Ectodermal cell (in vitro differentiated cells): ENCODE results near the gene LAIR1.
"Not testable (repeated sequence)": the region's sequence is repeated elsewhere in the genome, so short reads cannot be mapped to it uniquely, and the experiment has no call there.

Experiments used
- H3K27ac ChIP-seq: 2 replicates; pipeline ENCODE4 v1.7.0; 2013; ENCODE audit warnings: mild to moderate bottlenecking, low read depth, low read length; ENCODE audit not compliant: insufficient read depth, poor library complexity, severe bottlenecking
- H3K27me3 ChIP-seq: 2 replicates; pipeline ENCODE4 v1.7.0; 2013; ENCODE audit warnings: mild to moderate bottlenecking, low read length; ENCODE audit not compliant: insufficient read depth, control insufficient read depth, poor library complexity, severe bottlenecking
- H3K36me3 ChIP-seq: one replicate; pipeline ENCODE4 v1.7.0; 2013; ENCODE audit warnings: low read length; ENCODE audit not compliant: control insufficient read depth, insufficient read depth
- H3K4me1 ChIP-seq: one replicate; pipeline ENCODE4 v1.7.0; 2013; ENCODE audit warnings: low read length; ENCODE audit not compliant: control insufficient read depth, insufficient read depth
- H3K4me3 ChIP-seq: 2 replicates; pipeline ENCODE4 v1.7.0; 2013; ENCODE audit warnings: low read depth, low read length, control low read depth; ENCODE audit not compliant: insufficient read depth
- H3K9me3 ChIP-seq: 2 replicates; pipeline ENCODE4 v1.7.0; 2013; ENCODE audit warnings: mild to moderate bottlenecking, low read length, moderate library complexity; ENCODE audit not compliant: control insufficient read depth
- WGBS, 2 experiments: methylation state at CpG; one replicate each; pipeline ENCODE4 v1.1.7; 2013; ENCODE audit warnings: missing lambda C conversion rate in 2 of 2; 5-methylcytosine and 5-hydroxymethylcytosine counted together

LAIR1 gene

DNA sequence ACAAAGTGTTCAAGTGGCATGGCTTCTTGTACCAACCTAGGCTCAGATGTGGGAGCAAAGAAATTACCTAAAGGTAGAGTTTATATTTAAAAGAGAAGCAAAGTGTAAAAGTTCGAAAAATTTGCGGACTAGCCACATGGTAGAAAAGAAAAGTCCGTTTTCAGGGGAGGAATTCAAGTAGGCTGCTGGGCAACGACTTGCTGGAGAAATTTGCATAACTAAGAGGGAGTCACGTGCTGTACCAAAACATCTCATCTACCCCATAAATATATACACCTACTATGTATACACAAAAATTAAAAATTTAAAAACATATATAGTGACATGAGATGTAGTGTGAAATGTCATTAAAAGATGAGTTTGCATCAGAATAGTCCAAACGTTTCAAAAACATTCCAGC is 2.1 kb upstream of the LAIR1 start:
- Histone ChIP-seq H3K27me3 (no peaks in the 10 kb centered on the region), H3K36me3 (no peaks in the 10 kb centered on the region), H3K9me3 (no peaks in the 10 kb centered on the region), H3K4me3 (no peak overlapping the region), H3K4me1 (no peaks in the 10 kb centered on the region), H3K27ac (no peak overlapping the region)
- 57 to 66% methylated on average over 5 of the region's 6 CpGs for WGBS, 2 experiments

DNA sequence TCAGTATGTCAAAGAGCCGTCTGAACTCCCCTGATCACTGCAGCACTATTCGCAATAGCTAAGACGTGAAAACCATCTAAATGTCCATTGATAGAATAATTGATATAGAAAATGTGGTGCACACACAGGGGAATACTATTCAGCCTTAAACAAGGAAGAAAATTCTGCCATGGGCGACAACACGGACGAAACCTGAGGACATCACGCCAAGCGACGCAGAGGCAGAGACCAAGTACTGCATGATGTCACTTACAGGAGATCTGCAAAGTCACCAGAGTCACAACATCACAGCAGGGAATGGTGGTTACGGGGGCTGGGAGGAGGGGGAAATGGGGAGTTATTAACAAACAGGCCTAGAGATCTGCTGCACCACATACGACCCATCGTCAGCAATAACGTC is 1.1 kb upstream of the LAIR1 start:
- not testable (repeated sequence) for H3K27ac ChIP-seq, H3K4me1 ChIP-seq, H3K4me3 ChIP-seq, H3K27me3 ChIP-seq, H3K36me3 ChIP-seq, H3K9me3 ChIP-seq
- WGBS, 2 experiments = 98% methylated on average over 11 to 12 of the region's 13 CpGs

DNA sequence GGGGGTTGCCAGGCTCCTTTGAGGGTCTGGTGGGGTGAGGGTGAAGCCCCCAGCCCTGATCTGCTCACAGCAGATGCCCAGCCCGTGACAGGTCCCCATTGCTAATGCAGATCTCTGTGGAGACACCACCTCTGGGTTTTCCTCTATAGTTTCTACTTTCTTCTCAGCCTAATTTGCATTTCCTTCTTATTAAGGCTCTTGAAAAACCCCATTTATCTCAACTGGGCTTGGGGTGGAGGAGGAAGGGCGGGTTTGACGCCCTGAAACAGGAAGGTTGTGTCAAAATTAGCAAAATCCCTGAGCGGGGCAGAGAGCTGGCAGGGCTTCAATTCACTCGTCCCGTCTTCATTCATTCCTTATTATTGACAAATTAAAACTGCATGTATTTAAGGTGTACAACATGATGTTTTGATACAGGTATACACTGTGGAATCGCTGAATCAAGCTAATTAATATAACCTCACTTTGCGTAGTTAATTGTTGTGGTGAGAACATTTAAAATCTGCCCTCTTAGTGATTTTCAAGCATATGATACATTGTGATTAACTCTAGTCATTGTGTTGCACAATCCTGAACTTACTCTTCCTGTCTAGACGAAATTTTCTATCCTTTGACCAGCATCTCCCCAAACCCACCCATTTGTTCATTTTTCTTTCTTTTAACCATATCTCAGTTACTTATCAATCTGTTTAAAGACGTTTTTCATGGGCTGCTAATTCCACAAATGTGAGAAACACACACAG is 2.9 kb downstream of the LAIR1 start:
- not testable (repeated sequence) for H3K9me3 ChIP-seq, H3K27ac ChIP-seq, H3K27me3 ChIP-seq, H3K36me3 ChIP-seq, H3K4me1 ChIP-seq, H3K4me3 ChIP-seq
- WGBS, 2 experiments = 71 to 84% methylated on average over 2 to 3 of the region's 10 CpGs

DNA sequence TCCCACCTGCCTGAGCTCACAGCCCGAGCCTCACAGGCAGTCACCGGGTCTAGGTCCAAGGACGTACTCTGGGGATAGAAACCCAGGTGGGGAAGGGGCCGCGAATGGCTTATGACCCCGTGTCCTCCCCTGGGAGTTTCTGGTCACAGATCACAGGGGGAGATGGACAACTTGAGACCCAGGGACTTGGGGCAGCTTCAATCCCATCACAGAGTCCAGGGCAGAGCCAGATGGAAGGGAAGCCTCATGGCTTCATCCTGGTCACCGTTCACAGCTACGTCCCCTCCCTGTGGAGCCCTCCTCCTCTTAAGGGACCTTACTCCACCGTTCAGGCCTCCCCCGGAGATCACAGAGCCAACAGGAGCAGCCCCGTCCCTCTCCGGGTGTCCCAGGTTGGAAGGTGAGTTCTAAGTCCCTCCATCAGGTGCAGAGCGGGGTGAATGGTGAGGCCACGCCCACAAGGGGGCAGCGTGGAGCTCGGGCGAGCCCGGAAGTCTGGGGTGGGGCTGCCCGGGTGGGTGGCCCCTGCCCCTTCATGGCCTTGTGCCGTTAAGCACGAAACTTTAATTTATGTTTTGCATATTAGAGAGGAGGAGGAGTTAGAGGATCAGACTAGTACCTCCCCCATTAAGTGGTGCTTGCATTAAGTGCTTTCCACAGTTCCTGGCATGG is 5.4 kb downstream of the LAIR1 start:
- not testable (repeated sequence) for H3K27ac ChIP-seq, H3K36me3 ChIP-seq, H3K4me1 ChIP-seq, H3K27me3 ChIP-seq, H3K9me3 ChIP-seq, H3K4me3 ChIP-seq
- 42 to 43% methylated on average over 11 of the region's 21 CpGs for WGBS, 2 experiments

DNA sequence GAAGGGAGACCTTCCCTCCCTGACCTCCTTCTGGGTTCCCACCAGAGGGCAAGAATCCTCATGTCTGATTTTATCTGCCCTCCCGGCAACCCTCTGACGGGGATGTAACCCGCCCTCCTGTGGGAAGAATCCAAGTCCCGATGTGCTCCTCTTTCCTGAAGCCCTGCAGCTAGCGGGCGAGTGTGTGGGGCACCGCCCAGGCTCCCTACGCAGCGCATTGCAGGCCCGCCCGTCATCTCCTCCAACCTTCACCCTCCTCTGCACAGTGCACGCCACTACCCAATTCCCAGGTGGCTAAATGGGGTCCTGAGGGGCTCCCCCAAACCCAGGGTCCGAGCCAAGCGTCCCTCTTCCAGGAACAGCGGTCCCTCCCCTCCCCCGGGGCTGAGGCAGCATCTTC is 7.3 kb downstream of the LAIR1 start:
- 90 to 91% methylated on average over 16 of the region's 16 CpGs for WGBS, 2 experiments
- no peaks in the 10 kb centered on the region for H3K9me3 ChIP-seq
- no peak overlapping the region for H3K27ac ChIP-seq
- no peaks in the 10 kb centered on the region for H3K4me1 ChIP-seq
- no peaks in the 10 kb centered on the region for H3K36me3 ChIP-seq
- no peaks in the 10 kb centered on the region for H3K27me3 ChIP-seq
- H3K4me3 ChIP-seq = no peak overlapping the region

DNA sequence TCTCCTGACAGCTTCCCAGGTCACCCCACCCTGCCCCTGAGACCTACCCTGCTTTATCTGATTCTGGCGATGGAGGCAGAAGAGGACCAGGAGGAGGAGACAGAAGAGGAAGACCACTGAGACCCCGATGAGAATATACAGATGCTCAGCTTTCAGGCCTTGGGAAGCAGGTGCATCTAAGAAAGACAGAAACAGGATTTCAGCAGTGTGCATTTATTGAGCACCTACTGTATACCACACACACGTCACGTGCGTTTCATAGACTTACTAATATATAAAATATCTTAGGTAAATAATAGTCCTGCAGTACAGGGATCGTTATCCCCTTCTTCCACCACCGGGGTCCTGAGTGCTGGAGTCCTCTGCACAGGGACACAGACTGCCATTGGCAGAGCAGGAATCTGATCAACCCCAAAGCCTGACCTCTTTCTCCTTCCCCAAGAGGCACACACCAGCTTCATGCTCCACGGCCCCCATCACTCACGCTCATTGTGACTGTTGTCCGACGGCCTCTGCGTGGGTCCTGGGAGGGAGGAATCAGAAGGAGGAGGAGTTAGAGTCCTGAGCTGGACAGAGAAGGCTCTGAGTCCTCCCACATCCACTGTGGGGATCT is 8.2 kb downstream of the LAIR1 start:
- H3K4me3 ChIP-seq = no peak overlapping the region
- H3K27me3 ChIP-seq = no peaks in the 10 kb centered on the region
- no peaks in the 10 kb centered on the region for H3K9me3 ChIP-seq
- no peaks in the 10 kb centered on the region for H3K36me3 ChIP-seq
- H3K27ac ChIP-seq = no peak overlapping the region
- 91 to 94% methylated on average over 9 of the region's 12 CpGs for WGBS, 2 experiments
- no peaks in the 10 kb centered on the region for H3K4me1 ChIP-seq

DNA sequence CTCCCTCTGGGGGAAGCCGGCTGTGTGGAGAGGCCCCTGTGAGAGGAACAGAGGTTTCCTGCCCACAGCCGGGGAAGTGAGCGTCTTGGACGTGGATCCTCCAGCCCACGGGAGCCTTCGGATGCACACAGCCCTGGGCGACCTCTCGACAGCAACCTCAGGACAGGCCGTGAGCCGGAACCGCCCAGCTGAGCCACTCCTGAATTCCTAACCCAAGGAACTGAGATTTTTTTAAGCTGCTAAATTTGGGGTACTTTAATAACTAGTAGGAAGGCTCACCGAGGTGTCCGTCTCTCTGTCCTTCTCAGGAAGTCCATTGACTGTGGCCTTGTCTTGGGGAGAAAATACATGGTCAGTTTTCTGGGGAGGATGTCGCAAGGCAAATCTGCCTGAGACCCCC is 9.1 kb downstream of the LAIR1 start:
- H3K36me3 ChIP-seq = no peaks in the 10 kb centered on the region
- no peaks in the 10 kb centered on the region for H3K4me1 ChIP-seq
- 93 to 95% methylated on average over 14 of the region's 14 CpGs for WGBS, 2 experiments

DNA sequence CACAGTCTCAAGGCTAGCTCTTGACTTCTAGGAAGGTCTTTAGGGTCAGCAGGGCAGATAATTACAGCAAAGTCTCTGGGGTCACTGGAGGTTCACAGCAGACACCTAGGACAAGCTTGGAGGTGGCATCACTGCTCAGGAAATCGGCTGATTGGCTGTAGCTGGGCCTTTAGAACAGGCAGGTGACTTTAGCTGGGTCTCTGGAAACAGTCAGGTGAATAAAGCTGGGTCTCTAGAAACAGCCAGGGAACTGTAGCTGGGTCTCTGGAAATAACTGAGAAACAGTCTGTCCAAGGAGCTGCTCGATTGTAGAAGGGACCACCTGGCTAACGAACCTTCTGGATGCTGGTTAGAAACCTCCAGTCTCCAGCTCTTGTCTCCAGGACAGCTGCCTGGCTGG is 10.0 kb downstream of the LAIR1 start:
- no peaks in the 10 kb centered on the region for H3K4me1 ChIP-seq
- no peaks in the 10 kb centered on the region for H3K9me3 ChIP-seq
- H3K36me3 ChIP-seq = no peaks in the 10 kb centered on the region
- H3K4me3 ChIP-seq = no peak overlapping the region
- 89 to 91% methylated on average over 3 of the region's 3 CpGs for WGBS, 2 experiments
- H3K27ac ChIP-seq = no peak overlapping the region
- no peaks in the 10 kb centered on the region for H3K27me3 ChIP-seq

More for the DNA sequence above, 9.1 kb downstream of the LAIR1 start:
- Histone ChIP-seq H3K27ac (no peak overlapping the region), H3K4me3 (no peak overlapping the region), H3K9me3 (no peaks in the 10 kb centered on the region), H3K27me3 (no peaks in the 10 kb centered on the region)

DNA sequence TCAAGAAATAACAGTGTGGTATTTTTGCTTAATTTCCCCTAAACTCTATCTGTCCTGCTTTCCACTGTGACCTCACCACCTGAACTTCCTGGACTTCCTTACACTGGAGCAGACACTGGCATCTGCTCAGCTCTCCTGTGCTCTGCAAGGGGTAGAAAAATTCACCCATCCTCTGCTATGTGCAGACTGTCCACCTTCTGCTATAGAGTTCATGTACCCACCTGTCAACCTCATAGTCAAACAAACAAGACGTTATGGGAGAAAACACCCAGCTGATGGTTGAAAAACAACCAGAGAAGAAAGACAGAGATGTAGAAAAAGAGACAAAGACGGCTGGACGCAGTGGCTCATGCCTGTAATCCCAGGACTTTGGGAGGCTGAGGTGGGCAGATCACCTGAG is 12.2 kb downstream of the LAIR1 start:
- H3K4me1 ChIP-seq = no peaks in the 10 kb centered on the region
- 61 to 65% methylated on average over 3 of the region's 3 CpGs for WGBS, 2 experiments

DNA sequence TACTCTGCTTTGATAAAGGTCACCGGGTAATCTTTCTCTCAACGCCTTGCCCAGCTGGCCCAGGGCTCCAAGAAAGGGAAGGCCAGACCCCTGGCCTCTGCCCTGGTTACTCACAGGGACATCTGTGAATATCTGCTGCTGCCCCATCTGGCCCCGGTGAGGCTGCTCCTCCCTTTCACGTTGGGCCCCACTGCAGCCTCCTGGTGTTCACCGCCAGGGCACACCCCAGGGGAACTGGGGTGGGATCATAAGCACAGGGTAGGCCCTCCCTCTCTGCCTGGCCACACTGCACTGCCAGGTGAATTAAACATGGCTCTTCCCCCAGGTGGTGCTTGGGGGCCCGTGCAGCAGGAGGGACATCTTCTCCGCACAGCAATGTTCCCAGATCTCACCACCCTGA is 12.7 kb downstream of the LAIR1 start:
- 80 to 81% methylated on average over 7 of the region's 7 CpGs for WGBS, 2 experiments

More for the DNA sequence above, 12.2 kb downstream of the LAIR1 start:
- peaks cover 4% of the 10 kb centered on the region for H3K27me3 ChIP-seq
- H3K9me3 ChIP-seq = no peaks in the 10 kb centered on the region
- H3K4me3 ChIP-seq = no peak overlapping the region
- no peaks in the 10 kb centered on the region for H3K36me3 ChIP-seq
- H3K27ac ChIP-seq = no peak overlapping the region

More for the DNA sequence above, 12.7 kb downstream of the LAIR1 start:
- Histone ChIP-seq H3K27me3 (peaks cover 4% of the 10 kb centered on the region), H3K27ac (no peak overlapping the region), H3K9me3 (no peaks in the 10 kb centered on the region), H3K4me3 (no peak overlapping the region), H3K36me3 (no peaks in the 10 kb centered on the region), H3K4me1 (no peaks in the 10 kb centered on the region)
